Muscle layer of colon (tissue), 2 donors: ENCODE measurements around the gene C2CD5.

Source experiments
- H3K27ac ChIP-seq: one replicate; pipeline ENCODE4 v1.7.0; 2013; ENCODE audit warnings: low read depth, mild to moderate bottlenecking, low read length, moderate library complexity
- H3K27me3 ChIP-seq, 2 donors: one replicate each; pipeline ENCODE4 v1.7.0; 2013; ENCODE audit warnings: low read length in 2 of 2, mild to moderate bottlenecking in 2 of 2; ENCODE audit not compliant: insufficient read depth in 2 of 2, control insufficient read depth in 1 of 2
- H3K36me3 ChIP-seq: one replicate; pipeline ENCODE4 v1.7.0; 2013; ENCODE audit warnings: mild to moderate bottlenecking, low read length; ENCODE audit not compliant: insufficient read depth
- H3K4me1 ChIP-seq: one replicate; pipeline ENCODE4 v1.7.0; 2013; ENCODE audit warnings: mild to moderate bottlenecking, low read length; ENCODE audit not compliant: insufficient read depth
- H3K4me3 ChIP-seq, 2 donors: one replicate each; pipeline ENCODE4 v1.7.0; 2013; ENCODE audit warnings: low read length in 2 of 2, low read depth in 1 of 2, mild to moderate bottlenecking in 1 of 2, moderate library complexity in 1 of 2
- H3K9ac ChIP-seq: one replicate; pipeline ENCODE4 v1.7.0; 2013; ENCODE audit warnings: low read length
- H3K9me3 ChIP-seq: one replicate; pipeline ENCODE4 v1.7.0; 2013; ENCODE audit warnings: mild to moderate bottlenecking, low read length
- donor health status: abdominal sarcoma.
- donor health status: Adenocarcinoma of cecum.

Gene C2CD5

GRCh38 chr12:22476133-22476532 is 68.2 kb downstream of the C2CD5 start:
- Histone ChIP-seq H3K4me1 (no peaks in the 10 kb centered on the region), H3K4me3 (no peak overlapping the region), H3K9me3 (no peaks in the 10 kb centered on the region), H3K9ac (no peak overlapping the region), H3K27me3 (no peaks in the 10 kb centered on the region), H3K36me3 (peaks cover 9% of the 10 kb centered on the region), H3K27ac (no peak overlapping the region)

GRCh38 chr12:22474970-22475720 is 69.2 kb downstream of the C2CD5 start:
- Histone ChIP-seq H3K36me3 (peaks cover 19% of the 10 kb centered on the region), H3K4me3 (no peak overlapping the region), H3K27me3 (no peaks in the 10 kb centered on the region), H3K27ac (no peak overlapping the region), H3K9me3 (no peaks in the 10 kb centered on the region), H3K9ac (no peak overlapping the region), H3K4me1 (no peaks in the 10 kb centered on the region)

GRCh38 chr12:22473212-22473611 is 71.1 kb downstream of the C2CD5 start:
- Histone ChIP-seq H3K27me3 (no peaks in the 10 kb centered on the region), H3K9ac (no peak overlapping the region), H3K4me3 (no peak overlapping the region), H3K27ac (no peak overlapping the region), H3K4me1 (no peaks in the 10 kb centered on the region), H3K9me3 (no peaks in the 10 kb centered on the region), H3K36me3 (peaks cover 19% of the 10 kb centered on the region)

GRCh38 chr12:22467190-22467589 is 77.2 kb downstream of the C2CD5 start:
- Histone ChIP-seq H3K9me3 (no peaks in the 10 kb centered on the region), H3K36me3 (peaks cover 15% of the 10 kb centered on the region)

GRCh38 chr12:22463306-22463705 is 81.0 kb downstream of the C2CD5 start:
- H3K9me3 ChIP-seq = no peaks in the 10 kb centered on the region
- no peak overlapping the region for H3K9ac ChIP-seq
- no peak overlapping the region for H3K27ac ChIP-seq
- no peak overlapping the region for H3K4me3 ChIP-seq
- H3K27me3 ChIP-seq = no peaks in the 10 kb centered on the region
- H3K36me3 ChIP-seq = peaks cover 9% of the 10 kb centered on the region
- H3K4me1 ChIP-seq = no peaks in the 10 kb centered on the region

More at GRCh38 chr12:22467190-22467589, 77.2 kb downstream of the C2CD5 start:
- Histone ChIP-seq H3K4me1 (no peaks in the 10 kb centered on the region), H3K27me3 (no peaks in the 10 kb centered on the region), H3K4me3 (no peak overlapping the region), H3K9ac (no peak overlapping the region), H3K27ac (no peak overlapping the region)

- H3K9me3 ChIP-seq = no peaks in the 10 kb centered on the region
- no peak overlapping the region for H3K27ac ChIP-seq
- H3K27me3 ChIP-seq = no peaks in the 10 kb centered on the region
- peaks cover 5% of the 10 kb centered on the region for H3K36me3 ChIP-seq
- no peak overlapping the region for H3K4me3 ChIP-seq
- no peak overlapping the region for H3K9ac ChIP-seq
- H3K4me1 ChIP-seq = no peaks in the 10 kb centered on the region
These were observed 82.6 kb downstream of the C2CD5 start for GRCh38 chr12:22461786-22462185.

GRCh38 chr12:22459838-22460490 is 84.4 kb downstream of the C2CD5 start:
- no peaks in the 10 kb centered on the region for H3K4me1 ChIP-seq
- H3K9ac ChIP-seq = no peak overlapping the region
- no peaks in the 10 kb centered on the region for H3K27me3 ChIP-seq
- H3K27ac ChIP-seq = no peak overlapping the region
- H3K36me3 ChIP-seq = peaks cover 5% of the 10 kb centered on the region
- no peaks in the 10 kb centered on the region for H3K9me3 ChIP-seq
- H3K4me3 ChIP-seq = no peak overlapping the region

- no peaks in the 10 kb centered on the region for H3K27me3 ChIP-seq
- H3K27ac ChIP-seq = no peak overlapping the region
- no peak overlapping the region for H3K9ac ChIP-seq
- no peaks in the 10 kb centered on the region for H3K4me1 ChIP-seq
- no peak overlapping the region for H3K4me3 ChIP-seq
- H3K9me3 ChIP-seq = no peaks in the 10 kb centered on the region
- H3K36me3 ChIP-seq = peaks cover 5% of the 10 kb centered on the region
These were observed 85.9 kb downstream of the C2CD5 start for GRCh38 chr12:22458298-22458937.

GRCh38 chr12:22457085-22457484 is 87.3 kb downstream of the C2CD5 start:
- Histone ChIP-seq H3K9me3 (no peaks in the 10 kb centered on the region), H3K4me1 (no peaks in the 10 kb centered on the region), H3K36me3 (peaks cover 5% of the 10 kb centered on the region), H3K9ac (no peak overlapping the region), H3K4me3 (no peak overlapping the region), H3K27ac (no peak overlapping the region), H3K27me3 (no peaks in the 10 kb centered on the region)

GRCh38 chr12:22453511-22453910 is 90.8 kb downstream of the C2CD5 start:
- Histone ChIP-seq H3K9ac (no peak overlapping the region), H3K36me3 (peaks cover 4% of the 10 kb centered on the region), H3K27me3 (no peaks in the 10 kb centered on the region), H3K4me3 (no peak overlapping the region), H3K9me3 (no peaks in the 10 kb centered on the region), H3K27ac (no peak overlapping the region), H3K4me1 (no peaks in the 10 kb centered on the region)

GRCh38 chr12:22447223-22447622 is 97.1 kb downstream of the C2CD5 start:
- Histone ChIP-seq H3K9ac (no peak overlapping the region), H3K27me3 (no peaks in the 10 kb centered on the region), H3K36me3 (no peaks in the 10 kb centered on the region), H3K4me1 (peaks cover 7% of the 10 kb centered on the region), H3K4me3 (no peak overlapping the region), H3K9me3 (no peaks in the 10 kb centered on the region), H3K27ac (no peak overlapping the region)
